Activated T-cell treated with anti-CD3 and anti-CD28 coated beads for 24 hours (primary cell): ENCODE data around the gene MT1E.
"Not testable (repeated sequence)": the region's sequence is repeated elsewhere in the genome, so short reads cannot be mapped to it uniquely, and the experiment has no call there.

Source experiments
- DNase-seq: peaks from one replicate; pipeline ENCODE4 v3.0.0-alpha.2; 2020; ENCODE audit warnings: low read depth

MT1E gene

DNA sequence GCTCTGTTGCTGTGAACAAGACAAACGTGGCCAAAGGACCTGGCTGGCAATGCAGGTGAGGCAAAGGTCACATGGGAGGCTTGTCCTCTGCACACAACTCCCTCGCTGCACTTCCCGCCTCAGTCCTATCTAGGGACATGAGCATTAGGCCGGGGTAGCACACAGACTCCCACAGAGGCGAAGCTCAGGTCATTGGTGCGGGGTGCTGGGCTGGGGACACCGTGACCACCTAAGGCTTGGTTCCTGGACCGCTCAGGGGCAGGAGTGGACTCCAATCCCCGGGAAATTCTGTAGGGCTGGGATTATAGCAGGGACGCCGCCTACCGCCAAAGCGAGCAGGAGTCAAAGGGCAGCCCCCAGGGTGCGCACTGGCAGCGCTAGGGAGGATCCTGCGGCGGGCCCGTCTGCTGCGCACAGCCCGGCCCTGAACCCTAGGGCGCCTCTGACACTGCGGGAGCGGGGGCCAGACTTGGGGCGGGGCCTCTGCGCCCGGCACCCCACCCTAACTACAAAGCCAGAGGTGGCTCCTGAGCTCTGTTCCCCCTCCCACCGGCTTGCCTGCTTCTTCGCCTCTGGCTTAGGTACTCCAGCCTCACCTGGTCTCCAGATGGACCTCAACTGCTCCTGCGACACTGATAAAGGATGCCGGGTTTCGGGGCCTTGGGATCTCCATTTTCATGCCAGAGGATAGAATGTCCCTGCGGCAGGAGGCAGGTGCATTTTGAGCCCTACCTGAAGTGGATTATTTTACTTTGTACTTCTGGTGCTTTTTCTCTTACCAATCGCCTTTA, 22.3 kb downstream of the MT1E start:
- no peak for DNase-seq

DNA sequence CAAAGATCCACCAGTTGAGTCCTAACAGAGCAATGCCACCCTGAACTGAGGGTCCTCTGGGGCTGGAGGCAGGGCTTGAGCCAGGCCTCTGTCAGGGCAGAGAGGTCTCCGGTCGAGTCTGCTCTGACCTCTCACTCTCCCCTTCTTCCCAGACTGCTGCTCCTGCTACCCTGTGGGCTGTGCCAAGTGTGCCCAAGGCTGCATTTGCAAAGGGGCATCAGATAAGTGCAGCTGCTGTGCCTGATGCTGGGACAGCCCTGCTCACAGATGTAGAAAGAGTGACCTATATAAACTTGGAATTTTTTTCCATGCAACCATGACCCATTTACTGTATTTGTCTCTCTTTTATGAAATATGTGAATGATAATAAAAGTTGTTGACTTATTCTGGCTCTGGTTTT, 23.7 kb downstream of the MT1E start:
- DNase-seq = no peak

GRCh38 chr16:56649820-56650219, 24.2 kb downstream of the MT1E start:
- DNase-seq = no peak

DNA sequence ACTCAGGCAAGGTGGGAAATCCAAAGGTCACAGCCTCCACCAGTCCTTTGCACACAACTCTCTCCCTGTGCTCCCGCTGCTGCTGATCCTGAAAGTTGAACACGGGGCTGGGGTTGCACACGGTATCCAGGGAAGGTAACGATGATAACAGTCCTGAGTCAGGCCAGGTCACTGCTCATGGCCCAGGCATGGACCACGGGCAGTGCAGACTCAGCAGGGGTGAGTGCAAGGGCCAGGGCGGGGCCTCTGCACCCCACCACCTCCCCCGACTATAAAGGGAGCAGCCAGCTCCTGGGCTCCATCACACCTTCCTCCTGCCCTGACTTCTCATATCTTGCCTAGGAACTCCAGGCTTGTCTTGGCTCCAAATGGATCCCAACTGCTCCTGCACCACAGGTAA, 26.0 kb downstream of the MT1E start, which contains the start of gene MT1B:
Gene MT1B (plus strand): TSS at position 301 of the 400 bp plus-strand sequence. CDS start 68 bp downstream, at position 369.
- no peak for DNase-seq

- DNase-seq = no peak
These were observed 27.0 kb downstream of the MT1E start for GRCh38 chr16:56652600-56652999.

DNA sequence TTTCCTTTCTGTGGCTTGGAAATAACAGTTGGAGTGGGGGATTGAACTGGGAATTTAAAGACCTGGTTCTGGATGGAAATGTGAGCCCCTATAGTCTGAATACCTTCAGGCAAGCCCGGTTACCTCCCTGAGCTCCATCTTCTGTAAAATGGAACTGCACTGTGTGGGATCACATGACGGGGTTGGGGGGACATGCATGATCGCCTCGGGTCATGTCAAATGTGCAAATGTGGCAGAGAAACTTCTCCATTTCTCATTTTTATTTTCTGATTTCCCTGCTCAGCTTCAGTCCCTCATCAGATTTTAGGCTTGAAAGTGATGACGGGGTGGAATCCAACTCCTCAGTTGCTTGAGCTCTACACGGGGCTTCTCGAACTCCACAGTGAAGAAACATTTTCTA, 27.6 kb downstream of the MT1E start:
- no peak for DNase-seq

- peak; percentile 64 for DNase-seq
These were observed 32.2 kb downstream of the MT1E start, which contains the start of gene MT1F for GRCh38 chr16:56657555-56658326. MT1F (plus strand) TSS chr16:56657959; CDS start chr16:56658059, 100 bp downstream.

DNA sequence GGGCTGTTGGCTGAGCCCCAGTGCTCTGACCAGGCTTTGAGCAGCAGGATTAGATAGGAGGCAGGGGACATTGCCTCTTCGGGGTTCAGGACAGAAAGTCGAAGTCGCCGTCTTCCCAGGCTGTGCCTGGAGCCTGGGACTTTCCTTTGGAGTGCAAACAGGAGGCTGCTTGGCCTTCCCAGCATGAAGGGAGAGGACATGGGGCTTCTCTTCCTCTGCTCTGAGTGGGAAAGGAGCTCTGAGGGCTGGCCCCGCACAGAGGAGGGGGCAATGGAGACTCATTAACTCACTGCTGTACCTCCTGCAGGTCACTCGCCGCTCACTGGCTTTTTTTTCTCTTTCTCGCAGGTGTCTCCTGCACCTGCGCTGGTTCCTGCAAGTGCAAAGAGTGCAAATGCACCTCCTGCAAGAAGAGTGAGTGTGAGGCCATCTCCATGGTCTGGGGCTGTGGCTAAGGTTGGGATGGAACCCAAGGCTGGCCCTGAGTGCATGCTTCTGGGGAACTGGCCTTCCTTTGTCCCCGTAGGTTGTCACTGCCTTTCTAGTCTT, 32.8 kb downstream of the MT1E start:
- DNase-seq = no peak

DNA sequence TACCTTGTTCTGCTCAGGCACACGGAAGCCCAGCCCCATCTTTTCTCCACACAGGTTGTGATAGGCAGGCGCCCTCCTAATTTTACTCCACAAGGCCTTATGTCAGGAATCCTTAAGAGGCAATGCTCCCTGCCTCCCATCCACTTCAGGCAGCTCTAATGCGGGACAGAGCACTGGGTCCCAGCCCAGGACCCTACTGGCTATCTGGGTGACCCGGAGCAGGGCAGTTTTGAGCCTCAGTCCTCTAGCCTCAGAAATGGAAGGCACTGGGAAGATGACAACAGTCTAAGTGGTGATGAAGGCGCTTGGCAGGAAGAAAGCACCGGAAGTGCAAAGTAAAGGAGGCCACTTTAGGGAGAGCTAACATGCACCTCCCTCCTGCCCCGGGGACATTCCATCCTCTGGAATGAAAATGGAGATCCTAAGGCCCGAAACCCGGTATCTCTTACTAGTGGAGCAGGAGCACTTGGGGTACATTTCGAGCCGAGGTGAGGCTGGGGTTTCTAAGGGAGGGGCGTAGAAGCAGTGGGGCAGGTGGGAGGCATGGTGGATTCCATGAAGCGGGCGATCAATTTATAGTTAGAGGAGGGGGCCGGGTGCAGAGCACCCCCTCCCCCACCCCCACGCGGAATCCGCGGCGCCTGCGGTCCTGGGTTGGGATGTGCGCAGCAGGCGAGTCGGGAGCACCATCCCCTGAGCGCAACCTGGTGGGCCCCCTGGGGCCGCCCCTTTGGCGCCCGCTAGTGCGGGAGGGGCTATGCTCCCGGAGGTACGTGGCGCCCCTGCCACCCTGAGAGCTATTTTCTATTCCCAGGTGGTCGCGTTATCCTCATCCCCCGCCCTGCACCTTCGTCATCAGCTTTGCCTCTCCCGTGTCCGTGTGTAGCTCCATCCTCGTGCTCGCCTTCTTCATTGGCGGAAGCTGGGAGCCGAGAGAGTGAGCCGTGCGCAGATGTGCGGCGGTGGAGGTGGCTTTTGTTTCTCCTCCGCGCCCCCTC, 37.1 kb downstream of the MT1E start:
- no peak for DNase-seq

- no peak for DNase-seq
These were observed 38.9 kb downstream of the MT1E start for GRCh38 chr16:56664506-56664905.

DNA sequence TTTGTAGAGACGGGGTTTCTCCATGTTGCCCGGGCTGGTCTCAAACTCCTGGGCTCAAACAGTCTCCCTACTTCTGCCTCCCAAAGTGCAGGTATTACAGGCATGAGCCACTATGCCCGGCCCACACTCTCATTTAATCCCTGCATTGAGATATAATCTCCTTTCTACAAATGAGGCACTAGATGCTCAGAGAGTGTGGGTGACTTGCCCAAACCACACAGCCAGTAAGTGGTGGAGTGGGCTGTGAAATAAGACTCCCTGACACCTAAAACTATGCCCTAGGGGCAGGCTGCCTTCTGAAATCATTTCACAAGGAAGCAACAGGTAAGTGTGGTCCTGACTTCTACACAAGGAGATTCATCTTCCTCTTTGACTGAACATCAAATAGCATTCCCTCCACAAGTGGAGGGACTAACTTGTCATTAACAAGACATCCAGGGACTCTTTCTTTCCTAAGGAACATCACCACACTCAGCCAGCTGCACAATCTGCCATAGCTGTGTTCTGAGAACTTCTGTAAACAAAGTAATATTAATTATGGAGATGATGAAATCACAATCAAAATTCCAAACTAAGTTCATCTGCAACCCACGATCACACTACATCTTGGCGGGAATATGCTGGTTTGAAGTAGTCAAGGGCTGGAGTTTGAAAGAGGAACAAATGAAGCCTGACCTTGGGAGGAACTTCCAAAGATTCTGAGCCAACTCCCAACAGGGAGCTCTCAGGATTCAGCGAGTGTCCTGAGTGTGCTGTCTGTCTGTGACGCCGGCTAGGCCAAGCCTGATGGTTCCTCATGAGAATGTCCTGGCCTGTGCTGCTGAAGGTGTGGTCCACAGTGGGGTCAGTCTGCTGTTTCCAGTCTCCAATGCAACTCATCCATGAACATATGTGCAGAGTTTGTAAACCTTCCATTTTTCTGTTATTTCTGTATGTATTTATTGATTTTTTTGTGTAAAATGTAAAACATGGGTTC, 40.0 kb downstream of the MT1E start:
- not testable (repeated sequence) for DNase-seq

GRCh38 chr16:56667581-56668571, 42.3 kb downstream of the MT1E start, which contains the start of gene MT1G:
MT1G (minus strand) TSS chr16:56668065; CDS start chr16:56667993, 72 bp downstream.
- no peak for DNase-seq

GRCh38 chr16:56669005-56669839, 43.6 kb downstream of the MT1E start, which contains the start of gene MT1H:
MT1H (plus strand) TSS chr16:56669814; CDS start chr16:56669885, 71 bp downstream.
- DNase-seq = no peak

GRCh38 chr16:56669840-56670619, 44.4 kb downstream of the MT1E start:
- DNase-seq = no peak

DNA sequence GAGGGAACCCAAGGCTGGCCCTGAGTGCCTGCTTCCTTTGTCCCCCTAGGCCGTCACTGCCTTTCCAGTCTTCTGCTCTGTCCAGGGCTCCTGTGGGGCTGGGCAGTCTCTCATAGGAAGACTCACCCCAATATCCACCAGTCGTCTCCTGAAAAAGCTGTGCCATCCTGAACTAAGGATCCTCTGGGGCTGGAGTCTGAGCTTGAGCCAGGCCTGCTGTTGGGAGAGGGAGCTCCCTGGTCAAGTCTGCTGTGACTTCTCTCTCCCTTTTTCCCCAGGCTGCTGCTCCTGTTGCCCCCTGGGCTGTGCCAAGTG, 45.0 kb downstream of the MT1E start:
- DNase-seq = no peak

DNA sequence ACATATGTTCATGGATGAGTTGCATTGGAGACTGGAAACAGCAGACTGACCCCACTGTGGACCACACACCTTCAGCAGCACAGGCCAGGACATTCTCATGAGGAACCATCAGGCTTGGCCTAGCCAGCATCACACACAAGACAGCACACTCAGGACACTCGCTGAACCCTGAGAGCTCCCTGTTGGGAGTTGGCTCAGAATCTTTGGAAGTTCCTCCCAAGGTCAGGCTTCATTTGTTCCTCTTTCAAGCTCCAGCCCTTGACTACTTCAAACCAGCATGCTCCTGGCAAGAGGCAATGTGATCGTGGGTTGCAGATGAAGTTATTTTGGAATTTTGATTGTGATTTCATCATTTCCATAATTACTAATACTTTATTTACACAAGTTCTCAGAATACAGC, 46.1 kb downstream of the MT1E start:
- not testable (repeated sequence) for DNase-seq

DNA sequence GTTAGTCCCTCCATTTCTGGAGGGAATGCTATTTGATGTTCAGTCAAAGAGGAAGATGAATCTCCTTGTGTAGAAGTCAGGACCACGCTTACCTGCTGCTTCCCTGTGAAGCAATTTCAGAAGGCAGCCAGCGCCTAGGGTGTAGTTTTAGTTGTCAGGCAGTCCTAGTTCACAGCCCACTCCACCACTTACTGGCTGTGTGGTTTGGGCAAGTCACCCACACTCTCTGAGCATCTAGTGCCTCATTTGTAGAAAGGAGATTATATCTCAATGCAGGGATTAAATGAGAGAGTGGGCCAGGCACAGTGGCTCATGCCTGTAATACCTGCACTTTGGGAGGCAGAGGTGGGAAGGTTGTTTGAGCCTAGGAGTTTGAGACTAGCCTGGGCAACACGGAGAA, 46.6 kb downstream of the MT1E start:
- DNase-seq = not testable (repeated sequence)
